Measurements from ENCODE around the gene RBM10. TPM values are rescaled to one million over a fixed set of nuclear protein-coding genes. Genes with fewer than 3 reads are reported as not detected.

The RBM10 gene
- total RNA-seq, 4 donors from 2014 or later, result 15.8 to 22.9 (median 19.6) TPM

DNA sequence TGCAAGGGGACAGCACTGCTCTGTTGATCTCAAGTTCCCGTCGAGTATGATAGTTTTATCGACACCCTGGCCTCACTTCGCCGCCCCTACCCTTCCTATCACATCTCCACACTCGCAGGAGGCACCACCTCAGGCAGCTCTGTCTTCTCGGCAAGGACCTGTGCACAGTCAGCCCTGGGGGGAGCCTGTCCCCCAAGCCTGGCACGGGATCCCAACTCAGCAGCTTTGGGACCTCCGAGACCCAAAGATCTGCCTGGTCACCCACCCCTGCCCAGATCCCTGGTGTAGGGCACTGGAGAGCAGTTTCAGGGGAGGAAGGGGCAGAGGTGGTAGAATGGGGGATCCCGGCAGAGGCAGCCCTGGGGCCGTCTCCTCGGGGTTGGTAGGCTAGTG is 30.6 kb downstream of the RBM10 start:
- no peak for TF ChIP-seq CTCF (IDR thresholded peaks at IDR 0.05; ENCODE audit: low read depth)

GRCh38 chrX:47176101-47176740 is 31.2 kb downstream of the RBM10 start:
- TF ChIP-seq CTCF (IDR thresholded peaks at IDR 0.05; ENCODE audit: low read depth), result no peak

DNA sequence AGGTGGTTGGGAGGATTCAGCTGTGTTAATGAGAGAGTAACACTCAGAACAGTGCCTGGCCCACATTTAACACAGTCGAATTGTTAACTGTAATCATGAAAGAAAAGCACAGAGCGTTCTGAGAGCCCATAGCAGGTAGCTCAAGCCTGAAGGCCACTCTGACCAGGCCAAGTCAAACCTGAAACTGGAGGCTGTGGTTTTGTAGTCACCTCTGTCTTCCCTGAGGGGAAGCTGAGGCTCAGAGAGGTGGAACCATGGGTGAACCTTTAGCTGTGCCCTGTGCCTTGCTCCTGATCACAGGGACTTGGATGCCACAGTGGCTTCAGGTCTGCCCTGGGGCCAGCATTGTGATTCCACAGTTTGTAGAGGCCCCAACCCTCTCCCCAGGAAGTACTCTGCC is 32.1 kb downstream of the RBM10 start:
- TF ChIP-seq CTCF (IDR thresholded peaks at IDR 0.05; ENCODE audit: low read depth), result no peak

- no peak for TF ChIP-seq CTCF (IDR thresholded peaks at IDR 0.05; ENCODE audit: low read depth)
Observed at GRCh38 chrX:47178337-47178736, 33.3 kb downstream of the RBM10 start.

DNA sequence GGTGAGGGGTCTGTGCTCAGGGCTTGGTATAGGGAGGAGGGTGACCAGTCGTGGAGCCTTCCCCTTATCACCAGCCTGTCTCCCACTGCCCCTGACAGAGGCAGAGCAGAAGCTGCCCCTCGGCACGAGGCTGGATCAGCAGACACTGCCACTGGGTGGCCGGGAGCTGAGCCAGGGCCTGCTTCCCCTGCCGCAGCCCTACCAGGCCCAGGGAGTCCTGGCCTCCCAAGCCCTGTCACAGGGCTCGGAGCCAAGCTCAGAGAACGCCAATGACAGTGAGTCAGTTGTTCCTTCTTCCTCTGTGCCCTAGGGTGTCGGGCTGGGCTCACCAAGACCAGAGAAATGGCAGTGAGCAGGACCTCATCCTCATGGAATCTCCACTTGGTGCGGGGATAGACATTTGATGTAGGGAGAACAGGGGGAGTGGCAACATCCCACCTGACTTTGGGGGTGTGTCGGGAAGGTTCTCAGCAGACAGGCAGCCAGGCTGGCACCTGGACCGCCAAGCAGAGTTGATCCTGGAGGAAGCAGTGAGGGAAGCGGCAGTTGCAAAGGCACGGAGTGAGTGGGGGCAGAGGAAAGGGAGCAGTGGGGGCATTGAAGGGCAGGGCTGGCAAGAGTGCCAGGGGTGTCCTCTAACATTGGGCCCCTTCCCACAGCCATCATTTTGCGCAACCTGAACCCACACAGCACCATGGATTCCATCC is 34.4 kb downstream of the RBM10 start:
- TF ChIP-seq CTCF (IDR thresholded peaks at IDR 0.05; ENCODE audit: low read depth), result no peak

DNA sequence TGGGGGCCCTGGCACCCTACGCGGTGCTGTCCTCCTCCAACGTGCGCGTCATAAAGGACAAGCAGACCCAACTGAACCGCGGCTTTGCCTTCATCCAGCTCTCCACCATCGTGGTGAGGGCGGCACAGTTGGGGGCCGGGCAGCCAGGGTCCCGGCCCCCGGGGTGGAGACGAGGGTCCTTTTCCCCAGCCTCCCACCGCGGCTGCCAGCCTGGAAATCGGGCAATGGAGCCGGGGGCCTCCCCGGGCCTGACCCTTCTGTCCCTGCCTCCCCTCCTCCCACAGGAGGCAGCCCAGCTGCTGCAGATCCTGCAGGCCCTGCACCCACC is 34.9 kb downstream of the RBM10 start:
- TF ChIP-seq CTCF (IDR thresholded peaks at IDR 0.05; ENCODE audit: low read depth), result no peak

GRCh38 chrX:47180346-47180745 is 35.3 kb downstream of the RBM10 start:
- no peak for TF ChIP-seq CTCF (IDR thresholded peaks at IDR 0.05; ENCODE audit: low read depth)

Measured in subcutaneous adipose tissue (tissue), 4 donors.